Measurements from ENCODE around the gene SLC26A11.

The SLC26A11 gene

GRCh38 chr17:80220054-80220735 is at the start of gene SLC26A11, which contains the start of gene SGSH:
Gene SLC26A11 (plus strand): TSS chr17:80220427. CDS start chr17:80221561, 1,134 bp downstream.
Gene SGSH (minus strand): TSS chr17:80220333. CDS start chr17:80220313, 20 bp downstream.
- peak; percentile 12 to 22 for DNase-seq (ENCODE audit: low read depth in 2 of 2)

GRCh38 chr17:80171681-80172080 is 48.5 kb upstream of the SLC26A11 start:
- no peak for DNase-seq (ENCODE audit: low read depth in 2 of 2)

GRCh38 chr17:80173126-80173525 is 47.1 kb upstream of the SLC26A11 start:
- no peak for DNase-seq (ENCODE audit: low read depth in 2 of 2)

- no peak for DNase-seq (ENCODE audit: low read depth in 2 of 2)
These were observed 46.3 kb upstream of the SLC26A11 start for GRCh38 chr17:80173916-80174315.

GRCh38 chr17:80176757-80177156 is 43.5 kb upstream of the SLC26A11 start:
- DNase-seq (ENCODE audit: low read depth in 2 of 2), result no peak

- no peak for DNase-seq (ENCODE audit: low read depth in 2 of 2)
These were observed 42.1 kb upstream of the SLC26A11 start for GRCh38 chr17:80177986-80178595.

GRCh38 chr17:80180192-80180591 is 40.0 kb upstream of the SLC26A11 start:
- DNase-seq (ENCODE audit: low read depth in 2 of 2), result no peak

- no peak for DNase-seq (ENCODE audit: low read depth in 2 of 2)
These were observed 38.8 kb upstream of the SLC26A11 start for GRCh38 chr17:80181431-80181830.

- no peak for DNase-seq (ENCODE audit: low read depth in 2 of 2)
These were observed 37.9 kb upstream of the SLC26A11 start for GRCh38 chr17:80182118-80182844.

- no peak for DNase-seq (ENCODE audit: low read depth in 2 of 2)
These were observed 37.4 kb upstream of the SLC26A11 start for GRCh38 chr17:80182845-80183223.

GRCh38 chr17:80183581-80184422 is 36.4 kb upstream of the SLC26A11 start:
- no peak for DNase-seq (ENCODE audit: low read depth in 2 of 2)

GRCh38 chr17:80184423-80184714 is 35.9 kb upstream of the SLC26A11 start:
- no peak for DNase-seq (ENCODE audit: low read depth in 2 of 2)

- DNase-seq (ENCODE audit: low read depth in 2 of 2), result no peak
These were observed 34.3 kb upstream of the SLC26A11 start for GRCh38 chr17:80185968-80186367.

- DNase-seq (ENCODE audit: low read depth in 2 of 2), result no peak
These were observed 33.1 kb upstream of the SLC26A11 start for GRCh38 chr17:80187090-80187489.

- no peak for DNase-seq (ENCODE audit: low read depth in 2 of 2)
These were observed 32.7 kb upstream of the SLC26A11 start for GRCh38 chr17:80187515-80187941.

GRCh38 chr17:80189611-80190010 is 30.6 kb upstream of the SLC26A11 start:
- DNase-seq (ENCODE audit: low read depth in 2 of 2), result no peak

- DNase-seq (ENCODE audit: low read depth in 2 of 2), result no peak
These were observed 29.5 kb upstream of the SLC26A11 start for GRCh38 chr17:80190716-80191115.

GRCh38 chr17:80191192-80191591 is 29.0 kb upstream of the SLC26A11 start:
- no peak for DNase-seq (ENCODE audit: low read depth in 2 of 2)

- no peak for DNase-seq (ENCODE audit: low read depth in 2 of 2)
These were observed 28.2 kb upstream of the SLC26A11 start for GRCh38 chr17:80191865-80192661.

GRCh38 chr17:80195141-80195540 is 25.1 kb upstream of the SLC26A11 start:
- DNase-seq (ENCODE audit: low read depth in 2 of 2), result no peak
